GM12801 (cell line): ENCODE measurements around the gene ANP32B.

ENCODE experiments used
- TF ChIP-seq, protein P1 (sequence below): IDR thresholded peaks from one replicate; pipeline ENCODE4 v1.5.1; 2011; ENCODE audit warnings: control low read depth; ENCODE audit not compliant: insufficient read length; ENCODE audit errors: extremely low read depth

The ANP32B gene

DNA sequence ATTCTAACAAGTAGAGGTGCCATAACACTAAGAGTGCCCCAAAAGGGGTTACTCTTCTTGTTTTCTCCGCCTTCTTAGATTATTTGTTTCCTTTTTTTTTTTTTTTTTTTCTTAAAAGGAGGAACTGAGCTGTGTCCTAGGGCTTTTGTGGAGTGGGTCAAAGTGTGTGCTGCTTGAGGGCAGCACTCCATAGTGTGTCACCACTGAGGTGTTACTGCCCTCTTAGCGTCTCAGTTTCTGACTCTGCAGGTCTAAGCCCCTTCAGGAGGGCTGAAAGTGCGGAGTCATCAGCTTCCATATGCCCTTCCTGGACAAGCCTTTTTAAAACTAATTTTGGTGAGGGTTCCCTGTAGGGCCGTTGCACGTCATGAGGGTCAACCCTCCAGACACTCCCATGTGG, 60.8 kb downstream of the ANP32B start:
- TF ChIP-seq, protein P1, sequence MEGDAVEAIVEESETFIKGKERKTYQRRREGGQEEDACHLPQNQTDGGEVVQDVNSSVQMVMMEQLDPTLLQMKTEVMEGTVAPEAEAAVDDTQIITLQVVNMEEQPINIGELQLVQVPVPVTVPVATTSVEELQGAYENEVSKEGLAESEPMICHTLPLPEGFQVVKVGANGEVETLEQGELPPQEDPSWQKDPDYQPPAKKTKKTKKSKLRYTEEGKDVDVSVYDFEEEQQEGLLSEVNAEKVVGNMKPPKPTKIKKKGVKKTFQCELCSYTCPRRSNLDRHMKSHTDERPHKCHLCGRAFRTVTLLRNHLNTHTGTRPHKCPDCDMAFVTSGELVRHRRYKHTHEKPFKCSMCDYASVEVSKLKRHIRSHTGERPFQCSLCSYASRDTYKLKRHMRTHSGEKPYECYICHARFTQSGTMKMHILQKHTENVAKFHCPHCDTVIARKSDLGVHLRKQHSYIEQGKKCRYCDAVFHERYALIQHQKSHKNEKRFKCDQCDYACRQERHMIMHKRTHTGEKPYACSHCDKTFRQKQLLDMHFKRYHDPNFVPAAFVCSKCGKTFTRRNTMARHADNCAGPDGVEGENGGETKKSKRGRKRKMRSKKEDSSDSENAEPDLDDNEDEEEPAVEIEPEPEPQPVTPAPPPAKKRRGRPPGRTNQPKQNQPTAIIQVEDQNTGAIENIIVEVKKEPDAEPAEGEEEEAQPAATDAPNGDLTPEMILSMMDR = no peak

DNA sequence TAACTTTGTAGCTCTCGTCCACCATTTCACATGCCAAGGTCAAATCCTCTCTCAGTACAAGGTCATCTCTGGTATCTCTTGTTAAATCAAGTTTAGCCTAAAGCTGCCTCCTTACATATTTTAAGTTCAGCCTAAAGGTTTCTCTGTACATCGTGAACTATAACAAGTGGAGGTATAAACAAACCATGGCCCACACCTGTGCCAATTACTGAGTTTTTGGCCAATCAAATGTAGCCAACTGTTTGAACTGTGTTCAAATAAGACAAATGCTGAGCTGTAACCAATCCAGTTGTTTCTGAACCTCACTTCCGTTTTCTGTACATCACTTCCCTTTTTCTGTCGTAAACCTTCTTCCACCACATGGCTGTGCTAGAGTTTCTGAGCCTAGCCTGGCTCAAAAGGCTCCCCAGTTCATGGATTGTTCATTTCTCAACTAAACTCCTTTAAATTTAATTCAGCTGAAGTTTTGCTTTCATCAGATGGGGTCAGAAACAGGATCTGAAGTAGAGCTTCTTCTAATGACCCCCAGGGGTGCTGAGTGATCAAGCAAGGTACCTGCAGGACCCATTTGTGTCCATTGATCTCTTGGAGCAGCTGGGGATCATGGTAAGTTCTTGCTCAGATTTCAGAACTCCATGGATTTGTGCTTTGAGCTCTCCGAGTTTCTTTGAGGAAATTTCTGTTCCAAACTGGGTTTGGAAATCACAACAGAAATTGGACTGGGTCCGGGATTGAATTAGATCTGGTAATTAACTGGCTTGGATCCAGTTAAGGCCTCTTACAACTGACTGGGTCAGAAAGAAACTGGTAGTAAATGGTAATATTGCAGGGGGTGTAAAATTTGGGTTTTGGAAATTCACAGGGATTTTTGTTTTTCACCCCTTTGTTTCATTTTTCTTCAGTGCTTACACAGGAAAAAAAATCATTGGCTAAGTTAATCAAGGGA, 62.4 kb downstream of the ANP32B start:
- TF ChIP-seq, protein P1 = no peak

DNA sequence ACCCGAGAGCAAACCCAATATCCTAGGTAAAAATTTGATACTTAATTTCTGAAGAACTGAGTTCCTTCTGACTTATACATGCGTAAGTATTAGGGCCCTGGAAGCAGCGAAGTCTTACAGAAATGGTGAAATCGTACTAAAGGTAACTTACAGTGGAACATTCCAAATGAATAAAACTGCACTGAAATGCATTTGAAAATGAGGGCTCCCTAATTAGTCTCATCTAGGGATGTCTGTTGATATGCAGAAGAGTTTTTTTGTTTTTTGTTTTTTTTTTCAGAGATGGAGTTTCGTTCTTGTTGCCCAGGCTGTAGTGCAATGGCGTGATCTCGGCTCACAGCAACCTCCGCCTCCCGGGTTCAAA, 63.0 kb downstream of the ANP32B start:
- TF ChIP-seq, protein P1 = no peak

DNA sequence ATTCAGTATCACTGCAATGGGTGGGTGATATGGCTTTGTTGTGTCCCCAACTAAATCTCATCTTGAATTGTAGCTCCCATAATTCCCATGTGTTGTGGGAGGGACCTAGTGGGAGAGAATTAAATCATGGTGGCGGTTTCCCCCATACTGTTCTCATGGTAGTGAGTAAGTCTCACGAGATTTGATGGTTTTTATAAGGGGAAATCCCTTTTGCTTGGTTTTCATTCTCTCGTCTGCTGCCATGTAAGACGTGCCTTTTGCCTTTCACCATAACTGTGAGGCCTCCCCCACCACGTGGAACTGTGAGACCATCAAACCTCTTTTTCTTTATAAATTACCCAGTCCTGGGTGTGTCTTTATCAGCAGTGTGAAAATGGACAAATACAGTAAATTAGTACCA, 63.9 kb downstream of the ANP32B start:
- TF ChIP-seq, protein P1 = no peak

DNA sequence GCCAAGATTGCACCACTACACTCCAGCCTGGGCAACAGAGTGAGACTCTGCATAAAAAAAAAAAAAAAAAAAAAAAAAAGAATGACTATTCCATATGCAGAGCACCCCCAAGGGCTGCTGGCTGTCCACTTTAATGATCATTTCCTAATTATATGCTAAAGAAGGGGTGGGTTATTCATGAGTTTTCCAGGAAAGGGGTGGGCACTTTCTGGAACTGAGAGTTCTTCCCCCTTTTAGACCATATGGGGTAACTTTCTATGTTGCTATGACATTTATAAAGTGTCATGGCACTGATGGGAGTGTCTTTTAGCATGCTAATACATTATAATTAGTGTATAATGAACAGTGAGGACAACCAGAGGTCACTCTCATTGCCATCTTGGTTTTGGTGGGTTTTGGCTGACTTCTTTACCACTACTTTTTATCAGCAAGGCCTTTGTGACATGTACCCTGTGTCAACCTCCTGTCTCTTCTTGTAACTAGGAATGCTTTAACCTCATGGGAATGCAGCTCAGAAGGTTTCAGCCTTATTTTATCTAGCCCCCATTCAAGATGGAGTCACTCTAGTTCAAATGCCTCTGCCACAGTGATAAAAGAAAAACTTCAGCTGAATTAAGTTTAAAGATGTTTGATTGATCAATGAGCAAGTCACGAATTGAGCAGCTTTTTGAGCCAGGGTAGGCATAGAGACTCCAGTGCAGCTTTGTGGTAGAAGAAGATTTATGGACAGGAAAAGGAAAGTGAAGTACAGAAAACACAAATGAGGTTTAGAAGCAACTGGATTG, 66.3 kb downstream of the ANP32B start:
- TF ChIP-seq, protein P1 = no peak

DNA sequence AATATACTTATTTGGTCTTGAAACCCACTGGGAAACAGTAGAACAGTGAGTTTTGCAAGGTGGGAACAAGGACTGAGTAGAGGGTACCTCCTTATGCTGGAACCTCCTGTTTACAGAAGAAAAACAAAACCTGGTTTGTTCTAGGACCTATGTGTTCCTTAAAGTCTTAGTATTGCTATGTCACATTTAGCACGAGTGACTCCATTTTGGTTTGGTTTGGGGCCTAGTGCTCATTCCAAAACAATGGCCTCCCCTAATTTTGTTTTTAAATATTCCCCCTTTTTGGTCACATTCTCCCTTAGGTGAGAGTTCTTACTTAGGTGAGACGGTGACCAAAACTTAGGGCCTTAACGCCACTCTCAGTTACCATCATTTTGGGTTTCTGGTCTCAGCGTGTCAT, 67.2 kb downstream of the ANP32B start:
- TF ChIP-seq, protein P1 = no peak

DNA sequence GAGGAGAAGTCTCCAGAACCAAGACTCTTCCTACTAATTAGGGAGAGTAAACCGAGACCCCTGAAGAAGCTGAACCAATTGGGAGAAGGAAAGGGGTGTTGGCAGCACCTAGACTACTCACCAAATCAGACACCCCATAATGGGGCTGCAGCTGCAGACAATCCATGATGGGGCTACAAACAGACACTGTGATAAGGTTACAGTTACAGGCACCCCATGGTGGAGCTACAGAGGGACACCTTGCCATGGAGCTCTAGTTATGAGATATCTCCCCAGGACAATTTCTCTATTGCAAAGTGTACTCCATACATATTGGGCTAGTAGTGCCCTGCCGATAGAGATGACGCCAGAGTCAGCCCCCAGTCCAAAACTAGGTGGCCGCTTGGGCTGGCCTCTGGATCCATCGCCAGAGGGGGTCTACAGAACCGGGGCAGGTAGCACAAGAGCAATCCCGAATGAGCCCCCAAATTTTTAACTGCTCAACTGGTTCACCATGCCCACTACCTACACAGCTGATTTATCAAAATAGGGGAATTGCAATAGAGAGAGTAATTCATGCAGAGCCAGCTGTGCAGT, 71.3 kb downstream of the ANP32B start:
- TF ChIP-seq, protein P1 = no peak
